GM12878 (cell line): ENCODE data around the gene MCFD2. TPM values are rescaled to one million over a fixed set of nuclear protein-coding genes. Genes with fewer than 3 reads are reported as not detected.

Experiments used
- ATAC-seq: fragments of 200-7000 bp; cut with Tn5 transposase; 3 replicates; pipeline ENCODE4 v1.9.1; 2020; ENCODE audit warnings: mild to moderate bottlenecking, moderate library complexity
- BruUV-seq: library from RNA; stranded (reverse); fragments of 400-500 nt; replicated peaks from 2 replicates; lab custom pipeline; 2021; lab: Mats Ljungman, UMichigan
- CTCF ChIA-PET: fragments of 300-600 bp; sonication (Branson Sonifier 250); formaldehyde crosslinking; extraction: SDS; loops from one replicate; lab custom pipeline; 2021; ENCODE audit warnings: inconsistent platforms; lab: Yijun Ruan, JAX
- POLR2A ChIA-PET: fragments of 350-600 bp; formaldehyde crosslinking; extraction: SDS; loops from one replicate; lab custom pipeline; 2021; ENCODE audit warnings: inconsistent platforms; lab: Charles Lee
- RAD21 ChIA-PET: fragments of 300-600 bp; sonication (Branson Sonifier 250); formaldehyde crosslinking; loops from one replicate; lab custom pipeline; 2023; ENCODE audit warnings: antibody characterized with exemption; ENCODE audit not compliant: unreplicated experiment; lab: Charles Lee
- SMC1A ChIA-PET: fragments of 300-600 bp; sonication (Branson Sonifier 250); formaldehyde crosslinking; loops from one replicate; lab custom pipeline; 2023; ENCODE audit not compliant: unreplicated experiment, uncharacterized antibody; lab: Charles Lee
- DNase-seq: peaks from one replicate; pipeline ENCODE4 v3.0.0-alpha.2; 2011; ENCODE audit warnings: low read depth, low spot score
- FAIRE-seq: peaks from 3 replicates; lab custom pipeline; 2011; peaks lifted over from hg19 to GRCh38; lab: Jason Lieb, UNC
- H2AFZ ChIP-seq: 2 replicates; pipeline ENCODE4 v1.6.0; 2011; ENCODE audit warnings: low read depth, low read length, control low read depth; ENCODE audit not compliant: control insufficient read depth
- H3K27ac ChIP-seq: 2 replicates; pipeline ENCODE4 v1.5.1; 2011; ENCODE audit warnings: control low read depth; ENCODE audit not compliant: control insufficient read depth, insufficient read depth
- H3K27me3 ChIP-seq, 2 experiments: replicated peaks in 1 of 2; 2 replicates each; pipeline versions ENCODE4 v1.6.0 to v1.6.1; 2011; ENCODE audit warnings: low read length in 1 of 2; ENCODE audit not compliant: control insufficient read depth in 2 of 2, insufficient read depth in 2 of 2
- H3K36me3 ChIP-seq, 2 experiments: 2 replicates each; pipeline ENCODE4 v1.5.1; 2011; ENCODE audit warnings: low read length in 1 of 2; ENCODE audit not compliant: control insufficient read depth in 2 of 2, insufficient read depth in 2 of 2
- H3K4me1 ChIP-seq: 2 replicates; pipeline ENCODE4 v1.6.1; 2011; ENCODE audit warnings: mild to moderate bottlenecking, low read length, moderate library complexity, mixed read lengths; ENCODE audit not compliant: control insufficient read depth, insufficient read depth
- H3K4me2 ChIP-seq: 2 replicates; pipeline ENCODE4 v1.6.0; 2011; ENCODE audit warnings: control low read depth; ENCODE audit not compliant: control insufficient read depth, insufficient read depth
- H3K4me3 ChIP-seq: fragments of 200-600 bp; sonication (generic); 2 replicates; pipeline ENCODE4 v1.5.1; 2016
- H3K79me2 ChIP-seq: 2 replicates; pipeline ENCODE4 v1.6.0; 2011; ENCODE audit warnings: low read length; ENCODE audit not compliant: control insufficient read depth, insufficient read depth
- H3K9ac ChIP-seq: 2 replicates; pipeline ENCODE4 v1.8.0; 2011; ENCODE audit warnings: low read length, control low read depth, mixed read lengths; ENCODE audit not compliant: control insufficient read depth, insufficient read depth
- H3K9me3 ChIP-seq: replicated peaks from 3 replicates; pipeline ENCODE4 v1.5.1; 2011; ENCODE audit warnings: mild to moderate bottlenecking, low read length; ENCODE audit not compliant: control insufficient read depth, insufficient read depth
- H4K20me1 ChIP-seq: 2 replicates; pipeline ENCODE4 v1.6.0; 2011; ENCODE audit not compliant: control insufficient read depth, insufficient read depth
- ASH2L ChIP-seq: fragments of 300-600, 200-600 bp; sonication (generic); IDR thresholded peaks from 2 replicates; pipeline ENCODE4 v1.6.1; 2017; ENCODE audit warnings: low read depth, mild to moderate bottlenecking, borderline replicate concordance
- CBFB ChIP-seq: IDR thresholded peaks from 2 replicates; pipeline ENCODE4 v1.6.1; 2016; ENCODE audit warnings: antibody characterized with exemption, low read depth
- CEBPZ ChIP-seq: fragments of 150-350 bp; IDR thresholded peaks from 2 replicates; pipeline ENCODE4 v1.6.1; 2016; ENCODE audit warnings: low read depth, low read length
- ETV6 ChIP-seq, 2 experiments: fragments of 450-650 bp in 1 of 2; IDR thresholded peaks in 1 of 2; conservative IDR thresholded peaks in 1 of 2; 2 replicates each; pipeline ENCODE4 v1.6.1; 2014; ENCODE audit warnings: antibody characterized with exemption in 1 of 2, borderline replicate concordance in 1 of 2, low read depth in 1 of 2, mild to moderate bottlenecking in 1 of 2, moderate library complexity in 1 of 2
- HSF1 ChIP-seq: fragments of 150-350 bp; IDR thresholded peaks from 2 replicates; pipeline ENCODE4 v1.6.1; 2014; ENCODE audit warnings: mild to moderate bottlenecking, low read depth, low read length
- MTA2 ChIP-seq: fragments of 450-650 bp; IDR thresholded peaks from 2 replicates; pipeline ENCODE4 v1.6.1; 2016; ENCODE audit warnings: low read depth, mild to moderate bottlenecking, moderate library complexity
- MYB ChIP-seq: fragments of 150-350 bp; IDR thresholded peaks from 2 replicates; pipeline ENCODE4 v1.6.1; 2014; ENCODE audit warnings: mild to moderate bottlenecking, low read depth, low read length, borderline replicate concordance
- PAX8 ChIP-seq: fragments of 450-650 bp; IDR thresholded peaks from 2 replicates; pipeline ENCODE4 v1.6.1; 2017; ENCODE audit warnings: mild to moderate bottlenecking, moderate library complexity
- PML ChIP-seq: IDR thresholded peaks from 2 replicates; pipeline ENCODE4 v1.6.1; 2012; ENCODE audit warnings: low read length, inconsistent platforms
- USF1 ChIP-seq: IDR thresholded peaks from 2 replicates; pipeline ENCODE4 v1.6.1; 2011; ENCODE audit warnings: borderline replicate concordance, low read depth, mild to moderate bottlenecking, moderate library complexity, mixed read lengths, low read length; ENCODE audit not compliant: insufficient read depth; ENCODE audit errors: extremely low read length
- ZBTB11 ChIP-seq: fragments of 450-650 bp; formaldehyde crosslinking; IDR thresholded peaks from 2 replicates; pipeline ENCODE4 v1.5.0; 2022; ENCODE audit warnings: mild to moderate bottlenecking, missing genetic modification characterization
- ZNF217 ChIP-seq: fragments of 450-650 bp; IDR thresholded peaks from 2 replicates; pipeline ENCODE4 v1.6.1; 2017; ENCODE audit warnings: antibody characterized with exemption, mild to moderate bottlenecking
- ZNF24 ChIP-seq: fragments of 450-650 bp; IDR thresholded peaks from 2 replicates; pipeline ENCODE4 v1.6.1; 2017; ENCODE audit warnings: antibody characterized with exemption, mild to moderate bottlenecking
- WGBS: methylation state at CpG from one replicate; pipeline ENCODE4 v1.1.6; 2016; ENCODE audit warnings: low lambda C conversion rate; ENCODE audit not compliant: insufficient replicate concordance, insufficient coverage; ENCODE audit errors: missing lambda C conversion rate; 5-methylcytosine and 5-hydroxymethylcytosine counted together
- in situ Hi-C: fragments of 300-500 bp; cut with MboI; formaldehyde crosslinking; loops from 9 replicates; pipeline ENCODE4 v1.14.3; 2018; ENCODE audit warnings: mixed read lengths
- intact Hi-C: fragments of 100-400 bp; cut with micrococcal nuclease; formaldehyde crosslinking; loops from one replicate; pipeline ENCODE4 v1.14.2; 2022; ENCODE audit not compliant: unreplicated experiment
- polyA plus RNA-seq, 11 experiments: library from polyadenylated mRNA; depleted of rRNA in 4 of 11; unstranded in 6 of 11; stranded (reverse) in 5 of 11; fragments of >200 nt; fragmentation: Nextera tagmentation in 4 of 11; fragmentation: Illumina TruSeq in 1 of 11; extraction: Ambion mirVana in 4 of 11; extraction: Trizol in 1 of 11; gene quantifications; 1 replicate in 1 of 11; 2 replicates in 10 of 11; pipeline versions ENCODE4 v1.2.1 to v1.2.3, GENCODE V29; 2011 to 2016; ENCODE audit warnings: inconsistent platforms in 2 of 11, missing spikeins in 2 of 11, low read depth in 1 of 11
- total RNA-seq, 4 experiments: library from RNA; depleted of rRNA in 3 of 4; stranded (reverse); fragments of >200 nt in 3 of 4; fragmentation: Illumina TruSeq in 1 of 4; extraction: Trizol in 1 of 4; gene quantifications; 2 replicates each; pipeline versions ENCODE4 v1.2.1 to v1.2.3, GENCODE V29; 2013 to 2021

MCFD2 gene
- total and polyA plus RNA-seq, 10 of the 15 experiments (the other 5 are each of a cell fraction or from before 2014, with no cell fraction given), result 35.0 to 57.3 (median 40.3) TPM

GRCh38 chr2:46921676-46922448, 6.3 kb upstream of the MCFD2 start:
- no peak for FAIRE-seq
- BruUV-seq, result no TSS peak
- H3K9me3 ChIP-seq, result peaks cover 4% of the 10 kb centered on the region
- ChIA-PET RAD21 (interaction anchor here (0.7 to 1.0 kb wide), 2 partner anchors 63 to 401 kb away, joined by 3 to 4 read pairs; no protein-coding TSS in a partner anchor), SMC1A (interaction anchor here (1.0 to 2.4 kb wide), 3 partner anchors 11 to 15 kb away, joined by 4 to 7 read pairs (median 5); no protein-coding TSS in a partner anchor), CTCF (interaction anchor here (1.2 to 3.5 kb wide), 2 partner anchors 15 to 401 kb away, joined by 4 to 18 read pairs; no protein-coding TSS in a partner anchor), POLR2A (interaction anchor here (1.2 kb wide), 1 partner anchor 14 kb away, joined by 4 read pairs; no protein-coding TSS in a partner anchor)
- H3K4me1 ChIP-seq, result peaks cover 16% of the 10 kb centered on the region
- no peaks in the 10 kb centered on the region for H3K27me3 ChIP-seq
- intact Hi-C loops (no loop called here), in situ Hi-C loops (no loop called here)
- no peaks in the 10 kb centered on the region for H4K20me1 ChIP-seq
- no peak overlapping the region for H2AFZ ChIP-seq
- no peak overlapping the region for H3K27ac ChIP-seq
- no peak for DNase-seq
- H3K4me2 ChIP-seq, result no peak overlapping the region
- no peaks in the 10 kb centered on the region for H3K36me3 ChIP-seq
- 88% methylated on average over 11 of the region's 11 CpGs for WGBS
- H3K4me3 ChIP-seq, result no peak overlapping the region
- H3K79me2 ChIP-seq, result no peaks in the 10 kb centered on the region
- H3K9ac ChIP-seq, result no peak overlapping the region
- ATAC-seq, result no peak
- TF ChIP-seq ZNF24 (no peak), MYB (no peak), ZBTB11 (no peak), HSF1 (no peak), ASH2L (no peak), MTA2 (no peak), ETV6 (conservative IDR thresholded peaks at IDR 0.05 in 1 of 2, IDR thresholded peaks at IDR 0.05 in 1 of 2; ENCODE audit: borderline replicate concordance in 1 of 2, low read depth in 1 of 2) (no peak), CBFB (no peak), ZNF217 (no peak), PAX8 (no peak), CEBPZ (no peak), USF1 (no peak), PML (no peak)
